Duodenal mucosa (tissue), 2 donors: Measurements from ENCODE around the gene EEF1A1.
"Not testable (repeated sequence)": the region's sequence is repeated elsewhere in the genome, so short reads cannot be mapped to it uniquely, and the experiment has no call there.

ENCODE experiments used
- H3K27ac ChIP-seq: one replicate; pipeline ENCODE4 v1.7.0; 2013; ENCODE audit warnings: low read depth, low read length
- H3K27me3 ChIP-seq, 2 donors: one replicate each; pipeline ENCODE4 v1.7.0; 2013; ENCODE audit warnings: low read length in 2 of 2, control low read depth in 1 of 2; ENCODE audit not compliant: insufficient read depth in 2 of 2, control insufficient read depth in 1 of 2
- H3K36me3 ChIP-seq, 2 donors: one replicate each; pipeline ENCODE4 v1.7.0; 2013; ENCODE audit warnings: low read length in 2 of 2, control low read depth in 1 of 2; ENCODE audit not compliant: insufficient read depth in 2 of 2, control insufficient read depth in 1 of 2
- H3K4me1 ChIP-seq, 2 donors: one replicate each; pipeline ENCODE4 v1.7.0; 2013; ENCODE audit warnings: low read length in 2 of 2, control low read depth in 1 of 2; ENCODE audit not compliant: insufficient read depth in 2 of 2, control insufficient read depth in 1 of 2
- H3K4me3 ChIP-seq, 2 donors: one replicate each; pipeline ENCODE4 v1.7.0; 2013; ENCODE audit warnings: low read length in 2 of 2, low read depth in 1 of 2
- H3K9ac ChIP-seq, 2 donors: one replicate each; pipeline ENCODE4 v1.7.0; 2013; ENCODE audit warnings: low read length in 2 of 2, low read depth in 1 of 2
- H3K9me3 ChIP-seq, 2 donors: one replicate each; pipeline ENCODE4 v1.7.0; 2013; ENCODE audit warnings: low read length in 2 of 2, control low read depth in 1 of 2; ENCODE audit not compliant: control insufficient read depth in 1 of 2

The EEF1A1 gene

GRCh38 chr6:73506246-73506645, 14.6 kb downstream of the EEF1A1 start:
- peaks cover 6 to 24% of the 10 kb centered on the region in 2 donors for H3K36me3 ChIP-seq
- no peak overlapping the region for H3K9ac ChIP-seq
- H3K9me3 ChIP-seq: no peaks in the 10 kb centered on the region
- H3K4me1 ChIP-seq: no peaks in the 10 kb centered on the region
- no peak overlapping the region for H3K4me3 ChIP-seq
- no peak overlapping the region for H3K27ac ChIP-seq
- H3K27me3 ChIP-seq: no peaks in the 10 kb centered on the region

GRCh38 chr6:73505705-73506104, 15.1 kb downstream of the EEF1A1 start:
- not testable (repeated sequence) for H3K27ac ChIP-seq, H3K27me3 ChIP-seq, H3K4me3 ChIP-seq, H3K4me1 ChIP-seq, H3K9ac ChIP-seq, H3K9me3 ChIP-seq
- peaks cover 12 to 30% of the 10 kb centered on the region in 2 donors for H3K36me3 ChIP-seq

DNA sequence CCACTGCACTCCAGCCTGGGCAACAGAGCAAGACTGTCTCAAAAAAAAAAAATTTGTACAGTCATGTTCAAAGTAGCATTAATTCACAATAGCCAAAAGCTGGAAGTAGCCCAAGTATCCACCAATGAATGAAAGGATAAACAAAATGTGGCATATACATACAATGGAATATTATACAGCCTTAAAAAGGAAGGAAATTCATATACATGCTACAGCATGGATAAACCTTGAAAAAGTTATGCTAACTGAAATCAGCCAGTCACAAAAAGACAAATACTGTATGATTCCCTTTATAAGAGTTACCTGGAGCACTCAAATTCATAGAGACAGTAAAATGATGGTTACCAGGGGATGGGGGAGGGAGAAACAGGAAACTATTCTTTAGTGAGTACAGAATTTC, 15.7 kb downstream of the EEF1A1 start:
- Histone ChIP-seq H3K9me3 (no peaks in the 10 kb centered on the region), H3K9ac (no peak overlapping the region), H3K27ac (no peak overlapping the region), H3K4me3 (no peak overlapping the region), H3K36me3 (peaks cover 15 to 34% of the 10 kb centered on the region in 2 donors), H3K4me1 (no peaks in the 10 kb centered on the region), H3K27me3 (no peaks in the 10 kb centered on the region)

GRCh38 chr6:73504160-73504559, 16.7 kb downstream of the EEF1A1 start:
- Histone ChIP-seq H3K9me3 (no peaks in the 10 kb centered on the region), H3K36me3 (peaks cover 15 to 42% of the 10 kb centered on the region in 2 donors), H3K4me3 (no peak overlapping the region), H3K9ac (no peak overlapping the region), H3K27me3 (no peaks in the 10 kb centered on the region), H3K27ac (no peak overlapping the region), H3K4me1 (no peaks in the 10 kb centered on the region)

DNA sequence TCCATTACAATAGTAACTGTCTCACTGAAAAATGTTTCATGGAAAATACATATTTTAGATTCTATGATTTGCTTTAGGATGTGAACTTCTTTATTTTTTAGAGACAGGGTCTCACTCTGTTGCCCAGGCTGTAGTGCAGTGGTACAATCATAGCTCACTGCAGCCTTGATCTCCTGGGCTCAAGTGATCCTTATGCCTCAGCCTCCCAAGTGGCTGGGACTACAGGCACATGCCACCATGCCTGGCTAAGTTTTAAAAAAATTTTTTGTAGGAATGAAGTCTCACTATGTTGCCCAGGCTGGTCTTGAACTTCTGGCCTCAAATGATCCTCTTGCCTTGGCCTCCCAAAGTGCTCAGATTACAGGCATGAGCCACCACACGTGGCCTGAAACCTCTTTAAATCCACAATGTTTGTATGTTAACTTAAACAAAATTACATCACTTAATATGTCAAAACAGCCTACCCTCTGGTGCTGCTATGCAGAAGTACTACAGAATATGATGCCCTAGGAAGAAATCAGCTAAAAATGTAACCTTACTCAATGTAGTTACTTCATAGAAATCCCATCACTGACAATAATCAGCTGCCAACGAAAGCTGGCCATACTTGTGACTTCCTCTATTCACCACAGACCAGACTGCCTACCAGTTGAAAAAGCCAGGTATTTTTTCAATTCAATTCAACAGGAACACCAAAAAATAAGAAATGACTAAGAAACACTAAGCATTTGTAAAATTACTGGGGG, 17.6 kb downstream of the EEF1A1 start:
- Histone ChIP-seq H3K27me3 (no peaks in the 10 kb centered on the region), H3K9me3 (no peaks in the 10 kb centered on the region), H3K4me1 (no peaks in the 10 kb centered on the region), H3K27ac (no peak overlapping the region), H3K9ac (no peak overlapping the region), H3K36me3 (peaks cover 17 to 51% of the 10 kb centered on the region in 2 donors), H3K4me3 (no peak overlapping the region)

DNA sequence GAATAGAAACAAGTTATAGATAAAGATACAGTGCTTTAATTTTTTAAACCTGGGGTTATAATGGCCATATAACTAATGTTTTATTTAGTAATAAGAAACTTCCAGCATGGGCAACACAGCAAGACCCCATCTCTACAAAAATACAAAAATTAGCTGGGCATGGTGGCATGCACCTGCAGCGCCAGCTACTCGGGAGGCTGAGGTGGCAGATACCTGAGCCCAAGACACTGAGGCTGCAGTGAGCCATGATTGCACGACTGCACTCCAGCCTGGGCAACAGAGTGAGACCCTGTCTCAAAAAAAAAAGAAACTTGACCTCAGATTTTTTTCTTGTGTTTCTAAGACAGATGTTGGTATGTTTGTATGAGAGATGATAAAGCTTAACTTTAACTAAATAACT, 22.9 kb downstream of the EEF1A1 start:
- peaks cover 26 to 65% of the 10 kb centered on the region in 2 donors for H3K36me3 ChIP-seq

DNA sequence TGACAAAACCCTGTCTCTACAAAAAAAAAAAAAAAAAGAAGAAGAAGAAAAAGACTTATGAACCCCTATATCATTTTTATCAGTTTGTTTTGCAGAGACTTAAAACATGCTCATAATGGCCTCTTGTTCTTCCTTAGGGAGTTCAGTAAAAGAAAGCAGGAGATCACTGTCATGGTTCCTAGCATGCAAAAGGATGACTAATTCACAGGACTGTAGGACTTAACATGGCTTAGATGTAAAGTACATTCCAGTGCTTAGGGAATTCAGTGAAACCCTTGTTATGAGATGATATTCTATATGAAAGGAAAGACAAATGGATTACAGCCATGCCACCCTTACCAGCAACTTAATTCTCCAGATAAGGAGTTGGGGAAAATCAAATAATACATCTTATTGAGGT, 29.5 kb downstream of the EEF1A1 start:
- Histone ChIP-seq H3K9ac (no peak overlapping the region), H3K4me3 (no peak overlapping the region), H3K4me1 (no peaks in the 10 kb centered on the region), H3K9me3 (no peaks in the 10 kb centered on the region), H3K27ac (no peak overlapping the region), H3K27me3 (no peaks in the 10 kb centered on the region), H3K36me3 (peaks cover 23 to 49% of the 10 kb centered on the region in 2 donors)

More for the DNA sequence above, 22.9 kb downstream of the EEF1A1 start:
- Histone ChIP-seq H3K9ac (no peak overlapping the region), H3K9me3 (no peaks in the 10 kb centered on the region), H3K4me1 (no peaks in the 10 kb centered on the region), H3K27me3 (no peaks in the 10 kb centered on the region), H3K27ac (no peak overlapping the region), H3K4me3 (no peak overlapping the region)

DNA sequence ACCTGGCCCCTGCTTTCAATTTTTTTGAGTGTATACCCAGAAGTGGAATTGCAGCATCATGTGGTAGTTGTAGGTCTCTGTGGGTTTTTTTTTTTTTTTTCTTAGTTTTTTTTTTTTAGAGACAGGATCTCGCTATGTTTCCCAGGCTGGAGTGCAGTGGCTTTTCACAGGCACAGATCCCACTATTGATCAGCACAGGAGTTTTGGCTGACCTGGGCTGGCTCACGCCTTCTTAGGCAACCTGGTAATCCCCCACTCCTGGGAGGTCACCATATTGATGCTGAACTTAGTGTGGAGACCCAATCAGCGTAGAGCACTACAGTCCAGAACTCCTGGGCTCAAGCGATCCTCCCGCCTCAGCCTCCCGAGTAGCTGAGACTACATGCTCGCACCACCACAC, 33.4 kb downstream of the EEF1A1 start:
- Histone ChIP-seq H3K27me3 (no peaks in the 10 kb centered on the region), H3K9ac (no peak overlapping the region), H3K36me3 (peaks cover 23 to 61% of the 10 kb centered on the region in 2 donors), H3K27ac (no peak overlapping the region), H3K4me3 (no peak overlapping the region), H3K9me3 (no peaks in the 10 kb centered on the region), H3K4me1 (no peaks in the 10 kb centered on the region)

DNA sequence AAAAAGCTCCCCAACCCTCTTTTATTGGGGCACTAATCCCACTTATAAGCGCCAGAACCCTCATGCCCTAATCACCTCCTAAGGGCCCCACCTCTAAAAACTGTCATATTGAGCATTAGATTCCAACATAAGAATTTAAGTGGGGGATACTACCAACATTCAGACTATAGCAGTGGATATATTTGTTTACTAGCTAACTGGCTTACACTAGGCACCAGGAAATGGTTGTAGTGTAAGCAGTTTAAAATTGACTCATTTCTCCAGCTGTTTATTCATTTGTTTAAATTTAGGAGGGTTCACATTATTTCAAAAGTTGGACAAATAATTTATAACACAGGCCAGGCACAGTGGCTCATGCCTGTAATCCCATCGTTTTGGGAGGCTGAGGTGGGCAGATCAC, 36.4 kb downstream of the EEF1A1 start:
- Histone ChIP-seq H3K9ac (no peak overlapping the region), H3K4me3 (no peak overlapping the region), H3K9me3 (no peaks in the 10 kb centered on the region), H3K36me3 (peaks cover 29 to 85% of the 10 kb centered on the region in 2 donors), H3K4me1 (no peaks in the 10 kb centered on the region), H3K27me3 (no peaks in the 10 kb centered on the region), H3K27ac (no peak overlapping the region)

GRCh38 chr6:73481969-73482368, 38.9 kb downstream of the EEF1A1 start:
- H3K27ac ChIP-seq: no peak overlapping the region
- no peaks in the 10 kb centered on the region for H3K4me1 ChIP-seq
- H3K36me3 ChIP-seq: peaks cover 25 to 80% of the 10 kb centered on the region in 2 donors
- H3K9ac ChIP-seq: no peak overlapping the region
- H3K9me3 ChIP-seq: no peaks in the 10 kb centered on the region
- no peaks in the 10 kb centered on the region for H3K27me3 ChIP-seq
- H3K4me3 ChIP-seq: no peak overlapping the region
